Astrocyte of the spinal cord (primary cell): ENCODE data around the gene HIPK2.

Experiments used
- DNase-seq: peaks from one replicate; pipeline ENCODE4 v3.0.0; 2011; ENCODE audit warnings: low read depth, low spot score
- H3K4me3 ChIP-seq: 2 replicates; pipeline ENCODE4 v1.5.1; 2011; ENCODE audit warnings: low read depth, mild to moderate bottlenecking, low read length, moderate library complexity
- in situ Hi-C: cut with HindIII; loops from 2 replicates; pipeline ENCODE4 v1.10.0; 2017; ENCODE audit warnings: low sequenced_read_pairs
- TF ChIP-seq, protein P1 (sequence below): IDR thresholded peaks from 2 replicates; pipeline ENCODE4 v1.5.1; 2012; ENCODE audit warnings: low read depth, mild to moderate bottlenecking, low read length, inconsistent platforms

HIPK2 gene

DNA sequence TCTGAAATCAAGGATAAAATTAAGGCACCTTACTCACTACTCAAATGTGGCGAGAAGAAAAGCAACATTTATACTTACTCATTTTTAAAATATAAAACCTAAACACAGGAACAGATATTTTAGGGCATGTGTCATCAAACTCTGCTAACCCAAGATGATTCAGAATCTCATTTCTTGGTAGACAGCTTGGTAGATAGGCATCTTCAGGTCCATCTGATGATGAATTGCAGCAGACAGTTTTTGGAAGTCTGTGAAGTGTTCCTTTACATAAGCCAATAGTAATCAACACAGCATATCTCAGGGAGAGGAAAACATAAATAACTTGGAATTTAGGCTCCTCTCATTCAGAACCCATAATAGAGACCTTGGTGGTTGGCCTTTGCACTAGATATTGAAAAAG lies 3.4 kb downstream of the HIPK2 start:
- in situ Hi-C loops, result no loop called here
- H3K4me3 ChIP-seq, result no peak overlapping the region
- TF ChIP-seq, protein P1, sequence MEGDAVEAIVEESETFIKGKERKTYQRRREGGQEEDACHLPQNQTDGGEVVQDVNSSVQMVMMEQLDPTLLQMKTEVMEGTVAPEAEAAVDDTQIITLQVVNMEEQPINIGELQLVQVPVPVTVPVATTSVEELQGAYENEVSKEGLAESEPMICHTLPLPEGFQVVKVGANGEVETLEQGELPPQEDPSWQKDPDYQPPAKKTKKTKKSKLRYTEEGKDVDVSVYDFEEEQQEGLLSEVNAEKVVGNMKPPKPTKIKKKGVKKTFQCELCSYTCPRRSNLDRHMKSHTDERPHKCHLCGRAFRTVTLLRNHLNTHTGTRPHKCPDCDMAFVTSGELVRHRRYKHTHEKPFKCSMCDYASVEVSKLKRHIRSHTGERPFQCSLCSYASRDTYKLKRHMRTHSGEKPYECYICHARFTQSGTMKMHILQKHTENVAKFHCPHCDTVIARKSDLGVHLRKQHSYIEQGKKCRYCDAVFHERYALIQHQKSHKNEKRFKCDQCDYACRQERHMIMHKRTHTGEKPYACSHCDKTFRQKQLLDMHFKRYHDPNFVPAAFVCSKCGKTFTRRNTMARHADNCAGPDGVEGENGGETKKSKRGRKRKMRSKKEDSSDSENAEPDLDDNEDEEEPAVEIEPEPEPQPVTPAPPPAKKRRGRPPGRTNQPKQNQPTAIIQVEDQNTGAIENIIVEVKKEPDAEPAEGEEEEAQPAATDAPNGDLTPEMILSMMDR, result no peak
- DNase-seq, result peak; percentile 85

DNA sequence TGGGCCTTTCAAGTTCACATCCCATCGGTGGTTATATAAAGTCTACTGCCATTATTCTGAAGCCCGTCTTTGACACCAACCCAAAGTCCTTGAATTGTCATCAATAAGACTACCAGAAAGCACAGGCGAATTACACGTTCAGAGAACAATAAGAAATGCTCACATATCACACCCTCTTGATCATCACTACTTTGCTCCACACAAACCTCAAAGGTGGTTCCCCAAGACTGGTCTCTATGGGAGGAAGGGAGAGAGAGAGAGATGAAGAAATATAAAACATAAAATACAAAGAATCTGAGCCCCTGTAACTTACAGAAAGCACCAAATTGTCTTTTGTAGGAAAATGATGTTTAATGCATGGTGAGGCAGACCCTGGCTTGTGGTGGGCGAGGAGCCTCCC lies 4.4 kb downstream of the HIPK2 start:
- no peak overlapping the region for H3K4me3 ChIP-seq
- in situ Hi-C loops, result no loop called here
- DNase-seq, result no peak
- TF ChIP-seq, protein P1, result no peak

DNA sequence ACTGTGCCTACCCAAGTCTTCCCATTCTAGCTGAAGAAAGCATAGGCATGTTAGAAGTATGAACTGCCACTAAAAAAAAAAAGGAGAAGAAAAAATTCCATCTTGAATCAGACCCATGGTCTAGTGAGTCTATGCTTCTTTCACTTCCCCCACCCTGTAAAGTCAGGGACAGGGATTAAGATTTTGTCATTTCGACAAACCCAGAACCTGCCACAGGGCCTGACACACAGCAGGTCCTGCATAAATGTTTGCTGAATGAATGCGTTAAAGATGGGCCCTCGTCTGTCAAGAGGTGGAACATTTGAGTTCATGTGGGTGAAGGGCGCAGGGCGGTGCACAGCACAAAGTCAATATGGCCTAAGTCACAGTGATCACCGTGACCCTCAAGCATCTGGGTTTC lies 4.9 kb downstream of the HIPK2 start:
- H3K4me3 ChIP-seq, result no peak overlapping the region
- in situ Hi-C loops, result no loop called here
- TF ChIP-seq, protein P1, result no peak
- no peak for DNase-seq

DNA sequence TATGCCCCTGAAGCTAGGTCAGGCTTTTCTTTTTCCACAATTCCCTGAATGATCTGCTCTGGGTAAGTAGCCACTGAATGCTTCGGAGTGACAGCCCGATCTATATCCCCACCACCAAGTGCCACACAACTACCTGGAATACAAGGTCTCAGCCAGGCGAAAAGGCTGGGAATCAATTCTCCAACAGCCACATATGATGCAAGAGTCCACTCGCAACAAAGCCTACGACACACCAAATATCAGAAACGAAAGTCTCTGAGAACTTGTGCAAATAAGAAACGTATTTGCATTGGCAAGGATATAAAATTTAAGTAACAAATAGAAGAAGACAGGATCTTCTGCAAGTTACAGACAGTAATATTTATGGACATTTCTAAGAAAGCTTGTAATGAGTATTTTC lies 5.7 kb downstream of the HIPK2 start:
- no peak overlapping the region for H3K4me3 ChIP-seq
- peak; percentile 40 for DNase-seq
- in situ Hi-C loops, result no loop called here
- TF ChIP-seq, protein P1, result no peak

DNA sequence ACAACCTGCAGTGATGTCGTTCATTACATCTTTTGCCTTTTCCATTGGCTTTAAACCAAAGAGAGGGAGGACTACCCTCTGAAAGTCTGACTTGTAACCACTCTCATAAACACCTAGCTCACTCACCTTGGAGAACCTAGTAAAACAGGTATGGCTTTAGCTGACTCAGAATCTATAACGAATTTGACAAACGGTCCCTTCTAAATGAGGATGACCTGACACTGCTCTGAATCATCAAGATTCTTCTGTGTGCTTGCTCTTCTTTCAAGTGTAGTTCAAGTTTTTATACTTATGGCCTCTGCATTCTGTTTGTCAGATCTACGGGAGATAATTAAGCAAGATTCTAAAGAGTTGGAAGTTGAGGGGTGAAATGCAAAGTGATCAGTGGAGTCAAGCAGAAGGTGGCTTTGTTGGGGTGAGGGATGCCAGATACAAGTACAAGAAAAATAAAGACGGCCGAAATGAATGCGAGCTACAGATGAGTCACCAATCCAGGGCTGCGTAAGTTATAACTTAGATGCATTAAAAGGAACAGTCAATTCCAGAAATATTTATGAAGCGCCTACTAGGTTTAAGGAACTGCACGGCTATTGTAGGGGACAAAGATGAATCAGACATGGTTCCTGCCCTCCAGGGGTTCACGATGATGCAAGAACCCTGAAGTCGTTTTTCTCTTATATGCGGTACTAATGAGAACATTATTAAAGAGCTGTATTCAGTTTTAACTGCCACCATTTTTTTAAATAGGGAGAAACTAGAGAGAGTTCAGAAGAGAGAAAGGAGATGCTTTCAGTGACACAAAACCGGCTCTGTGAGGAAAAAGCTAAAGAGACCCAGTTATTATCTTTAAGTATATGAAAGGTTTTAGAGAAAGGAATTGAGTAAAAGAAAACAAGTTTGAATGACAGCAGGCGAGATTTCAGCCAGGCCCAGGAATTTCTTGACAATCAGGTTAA lies 6.5 kb downstream of the HIPK2 start:
- in situ Hi-C loops, result no loop called here
- DNase-seq, result peak; percentile 95
- no peak overlapping the region for H3K4me3 ChIP-seq
- TF ChIP-seq, protein P1, result no peak

DNA sequence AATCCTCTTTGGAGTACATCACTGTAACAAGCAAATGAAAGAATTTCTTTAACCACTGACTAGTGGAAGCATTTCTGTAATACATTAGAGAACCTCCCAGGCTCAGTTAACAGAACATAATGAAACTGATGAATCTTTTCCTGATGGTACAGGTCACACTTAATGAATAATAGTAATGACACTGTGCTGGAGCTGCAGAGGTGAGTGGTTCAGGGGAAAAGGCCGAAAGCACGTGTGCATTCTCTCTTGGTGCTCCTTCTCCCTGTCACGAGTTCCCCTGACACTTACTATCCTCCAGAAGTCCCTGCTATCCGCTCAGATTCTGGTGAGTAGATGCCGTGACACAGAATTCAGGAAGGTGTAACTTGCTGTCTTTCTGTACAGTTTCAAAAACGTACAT lies 8.0 kb downstream of the HIPK2 start:
- TF ChIP-seq, protein P1, result no peak
- DNase-seq, result no peak
- in situ Hi-C loops, result no loop called here
- no peak overlapping the region for H3K4me3 ChIP-seq
